ENCODE results near the gene RANBP1.

- TF ChIP-seq CTCF (IDR thresholded peaks at IDR 0.05; ENCODE audit: insufficient read depth, low read length): no peak
- no peak for TF ChIP-seq POLR2AphosphoS5 (IDR thresholded peaks at IDR 0.05; ENCODE audit: low read depth)
- TF ChIP-seq GABPA (IDR thresholded peaks at IDR 0.05; ENCODE audit: low read depth): no peak
- TF ChIP-seq, protein P1, sequence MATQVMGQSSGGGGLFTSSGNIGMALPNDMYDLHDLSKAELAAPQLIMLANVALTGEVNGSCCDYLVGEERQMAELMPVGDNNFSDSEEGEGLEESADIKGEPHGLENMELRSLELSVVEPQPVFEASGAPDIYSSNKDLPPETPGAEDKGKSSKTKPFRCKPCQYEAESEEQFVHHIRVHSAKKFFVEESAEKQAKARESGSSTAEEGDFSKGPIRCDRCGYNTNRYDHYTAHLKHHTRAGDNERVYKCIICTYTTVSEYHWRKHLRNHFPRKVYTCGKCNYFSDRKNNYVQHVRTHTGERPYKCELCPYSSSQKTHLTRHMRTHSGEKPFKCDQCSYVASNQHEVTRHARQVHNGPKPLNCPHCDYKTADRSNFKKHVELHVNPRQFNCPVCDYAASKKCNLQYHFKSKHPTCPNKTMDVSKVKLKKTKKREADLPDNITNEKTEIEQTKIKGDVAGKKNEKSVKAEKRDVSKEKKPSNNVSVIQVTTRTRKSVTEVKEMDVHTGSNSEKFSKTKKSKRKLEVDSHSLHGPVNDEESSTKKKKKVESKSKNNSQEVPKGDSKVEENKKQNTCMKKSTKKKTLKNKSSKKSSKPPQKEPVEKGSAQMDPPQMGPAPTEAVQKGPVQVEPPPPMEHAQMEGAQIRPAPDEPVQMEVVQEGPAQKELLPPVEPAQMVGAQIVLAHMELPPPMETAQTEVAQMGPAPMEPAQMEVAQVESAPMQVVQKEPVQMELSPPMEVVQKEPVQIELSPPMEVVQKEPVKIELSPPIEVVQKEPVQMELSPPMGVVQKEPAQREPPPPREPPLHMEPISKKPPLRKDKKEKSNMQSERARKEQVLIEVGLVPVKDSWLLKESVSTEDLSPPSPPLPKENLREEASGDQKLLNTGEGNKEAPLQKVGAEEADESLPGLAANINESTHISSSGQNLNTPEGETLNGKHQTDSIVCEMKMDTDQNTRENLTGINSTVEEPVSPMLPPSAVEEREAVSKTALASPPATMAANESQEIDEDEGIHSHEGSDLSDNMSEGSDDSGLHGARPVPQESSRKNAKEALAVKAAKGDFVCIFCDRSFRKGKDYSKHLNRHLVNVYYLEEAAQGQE (IDR thresholded peaks at IDR 0.05; ENCODE audit: insufficient replicate concordance, low read depth): no peak
These were observed 28.2 kb downstream of the RANBP1 start for GRCh38 chr22:20143883-20144665.
